NCI-H2227 treated with DMSO at 0.1 percent for 48 hours (cell line): Measurements from ENCODE around the gene LRRC14B.

Source experiments
- DNase-seq: peaks from one replicate; lab custom pipeline; 2025; lab: John Stamatoyannopoulos, UW

Gene LRRC14B

GRCh38 chr5:192970-193831, 1.9 kb downstream of the LRRC14B start:
- no peak for DNase-seq

GRCh38 chr5:194102-194501, 2.8 kb downstream of the LRRC14B start:
- no peak for DNase-seq

DNA sequence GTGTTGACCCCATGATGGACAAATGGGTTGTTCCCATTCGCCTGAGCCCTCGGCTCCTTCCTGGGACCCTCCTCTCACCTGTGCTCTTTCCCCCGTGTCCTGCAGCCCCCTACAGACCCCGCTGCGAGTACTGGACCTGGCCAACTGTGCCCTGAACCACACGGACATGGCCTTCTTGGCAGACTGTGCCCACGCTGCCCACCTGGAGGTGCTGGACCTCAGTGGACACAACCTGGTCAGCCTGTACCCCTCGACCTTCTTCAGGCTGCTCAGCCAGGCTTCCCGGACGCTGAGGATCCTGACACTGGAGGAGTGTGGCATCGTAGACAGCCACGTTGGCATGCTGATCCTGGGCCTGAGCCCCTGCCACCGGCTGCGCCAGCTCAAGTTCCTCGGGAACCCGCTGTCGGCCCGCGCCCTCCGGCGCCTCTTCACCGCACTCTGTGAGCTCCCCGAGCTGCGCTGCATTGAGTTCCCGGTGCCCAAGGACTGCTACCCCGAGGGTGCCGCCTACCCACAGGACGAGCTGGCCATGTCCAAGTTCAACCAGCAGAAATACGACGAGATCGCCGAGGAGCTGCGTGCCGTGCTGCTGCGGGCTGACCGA, 3.4 kb downstream of the LRRC14B start:
- DNase-seq: no peak

- no peak for DNase-seq
Observed at GRCh38 chr5:195401-196160, 4.3 kb downstream of the LRRC14B start.

DNA sequence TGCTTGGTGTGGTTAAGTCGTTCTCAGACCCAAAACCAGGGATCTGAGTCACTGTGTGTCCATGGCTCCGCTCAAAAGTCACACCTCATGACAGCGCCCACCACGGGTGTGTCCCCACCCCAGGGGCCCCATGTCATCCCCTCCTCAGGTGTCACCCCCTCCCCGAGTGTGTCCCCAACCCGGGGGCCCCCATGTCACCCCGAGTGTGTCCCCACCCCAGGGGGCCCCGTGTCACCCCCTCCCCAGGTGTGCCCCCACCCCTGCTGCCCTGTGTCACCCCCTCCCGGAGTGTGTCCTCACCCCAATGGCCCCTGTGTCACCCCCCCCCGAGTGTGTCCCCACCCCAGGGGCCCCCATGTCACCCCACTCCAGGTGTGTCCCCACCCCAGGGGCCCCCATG, 5.1 kb downstream of the LRRC14B start:
- DNase-seq: no peak

DNA sequence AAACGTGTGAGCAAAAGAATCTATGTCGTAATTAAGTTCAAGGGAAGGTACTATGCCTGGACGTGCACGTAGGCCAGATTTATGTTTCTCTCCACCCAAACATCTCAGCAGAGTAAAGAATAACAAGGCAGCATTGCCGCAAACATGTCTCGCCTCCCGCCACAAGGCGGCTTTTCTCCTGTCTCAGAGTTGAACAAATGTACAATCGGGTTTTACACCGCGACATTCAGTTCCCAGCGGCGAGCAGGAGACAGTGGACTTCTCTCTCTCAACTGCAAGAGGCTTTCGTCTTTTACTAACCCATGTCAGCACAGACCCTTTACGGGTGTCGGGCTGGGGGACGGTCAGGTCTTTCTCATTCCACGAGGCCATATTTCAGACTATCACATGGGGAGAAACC, 5.7 kb downstream of the LRRC14B start:
- DNase-seq: peak; percentile 15

DNA sequence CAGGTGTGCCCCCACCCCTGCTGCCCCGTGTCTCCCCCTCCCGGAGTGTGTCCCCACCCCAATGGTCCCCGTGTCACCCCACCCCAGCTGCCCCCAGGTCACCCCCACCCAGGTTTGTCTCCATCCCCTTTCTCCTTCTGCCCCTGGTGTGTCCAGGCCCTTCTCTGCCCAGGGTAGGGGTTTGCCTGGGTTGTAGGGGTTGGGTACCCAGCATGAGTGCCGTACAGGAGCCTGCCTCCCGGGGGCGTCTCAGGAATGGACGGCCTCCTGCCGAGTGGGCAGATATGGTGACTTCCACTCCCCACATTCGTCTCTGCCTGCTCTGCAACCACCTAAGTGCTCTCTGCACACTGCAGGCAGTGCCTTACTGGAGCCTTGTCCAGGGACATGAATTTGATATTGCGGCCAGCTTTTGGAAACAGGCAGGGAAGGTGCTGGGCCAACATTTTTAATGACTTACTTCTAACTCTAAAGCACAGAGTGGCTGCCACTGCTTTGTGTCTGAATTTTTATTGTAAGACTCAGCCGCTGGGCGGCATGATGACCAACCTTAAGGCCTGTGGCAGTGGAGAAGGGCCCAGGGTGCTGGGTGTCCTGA, 6.7 kb downstream of the LRRC14B start:
- no peak for DNase-seq

GRCh38 chr5:198516-199196, 7.4 kb downstream of the LRRC14B start:
- DNase-seq: no peak

DNA sequence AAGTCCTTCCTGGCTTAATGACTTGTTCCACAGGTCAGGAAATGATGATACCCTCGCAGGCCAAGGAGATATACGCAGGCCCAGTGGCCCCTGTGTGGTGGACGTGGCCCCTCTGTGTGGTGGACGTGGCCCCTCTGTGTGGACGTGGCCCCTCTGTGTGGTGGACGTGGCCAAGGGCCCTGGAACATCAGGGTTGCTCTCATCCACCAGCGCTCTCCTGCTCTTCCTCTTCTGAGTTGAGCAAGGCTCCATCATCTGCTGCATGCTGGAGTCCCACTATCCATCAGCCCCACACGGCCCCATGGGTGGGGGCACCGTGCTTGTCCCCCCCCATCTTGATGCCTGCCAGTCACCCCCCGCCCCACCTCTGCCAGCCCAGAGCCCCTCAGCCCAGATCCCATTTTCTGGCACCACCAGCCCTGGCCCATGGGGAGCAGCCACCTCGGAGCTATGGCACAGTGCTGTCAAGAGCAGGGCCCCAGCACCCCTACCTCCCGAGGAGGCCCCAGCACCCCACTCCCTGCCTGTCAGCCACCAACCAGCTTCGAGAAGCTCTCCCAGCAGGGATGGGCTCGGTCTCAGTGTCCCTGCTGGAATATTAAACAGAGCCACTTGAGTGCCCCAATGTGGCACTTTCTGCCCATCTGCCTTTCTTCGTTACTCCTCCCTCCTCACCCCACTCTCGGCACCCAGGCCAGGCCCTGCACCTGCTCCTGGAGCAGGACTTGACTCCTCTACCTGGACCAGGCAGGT, 8.1 kb downstream of the LRRC14B start:
- DNase-seq: no peak

- DNase-seq: no peak
Observed at GRCh38 chr5:199950-200645, 8.8 kb downstream of the LRRC14B start.

- DNase-seq: no peak
Observed at GRCh38 chr5:200985-201384, 9.7 kb downstream of the LRRC14B start.

- DNase-seq: no peak
Observed at GRCh38 chr5:201672-202071, 10.4 kb downstream of the LRRC14B start.

- no peak for DNase-seq
Observed at GRCh38 chr5:203246-203930, 12.1 kb downstream of the LRRC14B start.

DNA sequence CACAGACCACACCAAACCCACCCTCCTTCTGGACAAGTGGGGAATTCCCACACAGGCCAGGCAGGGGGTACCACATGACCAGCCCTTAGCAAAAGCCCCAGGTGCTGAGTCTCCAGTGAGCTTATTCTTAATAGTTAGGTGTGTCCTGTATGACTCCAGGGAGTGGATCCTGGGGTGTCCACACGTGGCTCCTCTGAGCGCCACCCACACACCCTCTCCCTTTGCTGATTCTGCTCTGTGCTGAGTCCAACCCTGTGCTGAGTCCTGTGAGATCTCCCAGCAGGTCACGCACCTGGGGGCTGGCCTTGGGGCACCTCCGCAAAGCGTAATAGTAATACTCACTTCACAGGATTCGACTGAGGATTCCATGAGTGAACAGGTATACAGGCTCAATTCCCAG, 12.7 kb downstream of the LRRC14B start:
- no peak for DNase-seq

DNA sequence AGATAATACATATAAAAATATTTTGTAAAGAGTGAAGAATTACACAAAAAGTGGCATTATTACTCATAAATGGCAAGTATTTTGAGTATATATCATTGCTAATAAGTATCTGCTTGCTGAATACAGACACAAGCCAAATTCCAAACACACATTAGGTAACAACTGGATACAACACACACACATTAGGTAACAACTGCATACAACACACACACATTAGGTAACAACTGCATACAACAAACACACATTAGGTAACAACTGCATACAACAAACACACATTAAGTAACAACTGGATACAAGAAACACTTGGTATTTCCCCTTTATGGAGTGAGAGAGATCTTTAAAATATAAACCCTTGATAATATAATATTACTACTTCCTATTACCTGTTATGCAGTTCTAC, 13.2 kb downstream of the LRRC14B start:
- no peak for DNase-seq

- no peak for DNase-seq
Observed at GRCh38 chr5:204966-205670, 13.8 kb downstream of the LRRC14B start.

- DNase-seq: no peak
Observed at GRCh38 chr5:206406-206805, 15.1 kb downstream of the LRRC14B start.

DNA sequence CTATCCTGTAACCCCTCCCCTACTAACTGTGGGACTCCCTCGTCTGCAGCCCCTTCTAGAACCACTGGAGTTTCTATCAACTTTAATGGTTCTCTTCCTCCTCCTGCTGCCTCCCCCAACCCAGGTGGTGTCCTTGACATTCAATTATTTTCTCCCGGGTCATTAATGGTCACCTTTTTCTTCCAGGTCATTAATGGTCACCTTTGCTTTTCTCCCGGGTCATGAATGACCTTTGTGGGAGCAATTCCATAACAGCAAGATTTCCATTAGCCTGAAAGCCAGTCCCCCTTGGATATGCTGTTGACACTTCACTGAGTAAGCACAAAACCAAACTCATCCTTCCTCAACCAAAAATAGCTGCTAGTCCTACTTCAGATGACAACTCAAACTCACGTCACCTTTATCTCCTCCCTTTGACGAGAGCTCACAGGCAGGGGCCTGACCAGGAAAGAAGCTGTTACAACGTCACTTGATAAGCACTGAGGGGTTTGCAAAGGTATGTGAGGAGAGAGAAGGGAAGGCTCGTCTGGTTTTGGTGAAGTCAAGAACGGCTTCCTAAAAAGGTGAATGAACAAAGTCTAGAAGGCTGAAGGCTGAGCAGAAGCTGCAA, 15.7 kb downstream of the LRRC14B start:
- no peak for DNase-seq

GRCh38 chr5:207599-207998, 16.3 kb downstream of the LRRC14B start:
- no peak for DNase-seq
